ENCODE measurements around the gene FASN.
"Not testable (repeated sequence)": the region's sequence is repeated elsewhere in the genome, so short reads cannot be mapped to it uniquely, and the experiment has no call there.

FASN gene

DNA sequence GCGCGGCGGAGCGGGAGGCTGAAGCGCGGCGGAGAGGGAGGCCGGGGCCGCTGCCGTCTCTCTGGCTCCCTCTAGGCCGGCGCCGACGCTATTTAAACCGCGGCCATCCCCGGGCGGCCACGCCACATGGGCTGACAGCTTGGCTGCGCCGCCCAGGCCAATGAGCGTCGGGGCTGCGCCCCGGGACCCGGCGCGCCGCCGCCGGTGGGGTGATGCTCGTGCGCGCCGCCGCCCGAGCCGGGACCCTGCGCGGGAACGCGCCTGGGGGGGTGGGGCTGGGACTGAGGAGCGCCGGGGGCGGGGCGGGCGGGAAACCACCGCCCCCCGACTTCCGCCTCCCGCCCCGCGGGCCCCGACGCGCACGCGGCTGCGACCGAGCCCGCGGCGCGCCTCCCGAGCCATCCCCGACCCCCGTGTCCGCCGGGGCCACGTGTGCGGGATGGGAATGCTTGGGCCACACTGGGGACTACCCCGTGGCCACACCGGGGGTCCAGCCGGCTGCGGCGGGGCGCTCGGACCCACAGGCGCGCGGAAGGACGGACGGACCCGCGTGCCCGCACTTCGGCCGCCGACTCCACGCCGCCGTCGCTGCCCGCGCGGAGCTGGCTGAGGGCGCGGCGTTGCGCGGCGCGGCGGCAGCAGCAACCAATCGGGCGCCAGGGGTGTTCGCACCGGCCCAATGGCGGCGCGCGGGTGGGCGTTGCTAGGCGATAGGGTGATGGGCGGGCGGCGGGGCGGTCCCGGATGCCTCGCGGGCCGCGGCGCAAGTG lies at the start of gene FASN:
Gene FASN, minus strand, starts transcription at position 68 of the 770 bp plus-strand sequence. CDS start 1,791 bp downstream, outside the sequence.
- DNase-seq (ENCODE audit: low spot score), result peak; percentile 93

DNA sequence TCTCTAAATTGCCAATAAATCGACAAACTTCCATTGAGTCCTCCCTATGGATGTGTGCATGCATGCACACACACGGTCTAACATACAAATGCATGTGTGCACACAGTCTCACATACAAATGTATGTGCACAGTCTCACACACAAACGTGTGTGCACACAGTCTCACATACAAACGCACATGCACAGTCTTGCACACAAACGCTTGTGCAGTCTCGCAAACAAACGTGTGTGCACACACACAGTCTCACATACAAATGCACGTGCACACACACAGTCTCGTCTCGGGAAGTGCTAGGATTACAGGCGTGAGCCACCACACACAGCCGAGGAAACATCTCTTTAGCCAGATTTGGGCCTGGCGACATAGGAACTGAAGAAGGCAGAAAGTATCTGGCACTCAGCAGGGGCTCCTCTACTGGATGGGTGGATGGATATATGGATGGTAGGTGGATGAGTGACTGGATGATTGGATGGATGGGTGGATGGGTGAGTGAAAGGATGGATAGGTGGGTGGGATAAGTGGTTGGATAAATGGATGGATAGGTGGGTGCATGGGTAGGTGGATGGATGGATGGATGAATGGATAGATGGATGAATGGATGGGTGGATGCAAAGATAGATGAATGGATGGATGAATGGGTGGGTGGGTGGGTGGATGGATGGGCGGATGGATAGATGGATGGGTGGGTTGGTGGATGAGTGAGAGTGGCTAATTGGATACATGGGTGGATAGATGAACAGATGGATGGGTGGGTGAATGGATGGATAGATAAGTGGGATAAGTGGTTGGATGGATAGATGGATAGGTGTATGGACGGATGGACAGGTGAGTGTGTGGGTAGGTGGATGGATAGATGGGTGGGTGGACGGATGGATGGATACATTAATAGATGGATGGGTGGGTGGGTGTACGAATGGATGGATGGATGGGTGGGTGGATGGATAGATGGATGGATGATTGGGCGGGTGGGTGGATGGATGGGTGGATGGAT lies 48.9 kb upstream of the FASN start:
- no peak for DNase-seq (ENCODE audit: low spot score)

DNA sequence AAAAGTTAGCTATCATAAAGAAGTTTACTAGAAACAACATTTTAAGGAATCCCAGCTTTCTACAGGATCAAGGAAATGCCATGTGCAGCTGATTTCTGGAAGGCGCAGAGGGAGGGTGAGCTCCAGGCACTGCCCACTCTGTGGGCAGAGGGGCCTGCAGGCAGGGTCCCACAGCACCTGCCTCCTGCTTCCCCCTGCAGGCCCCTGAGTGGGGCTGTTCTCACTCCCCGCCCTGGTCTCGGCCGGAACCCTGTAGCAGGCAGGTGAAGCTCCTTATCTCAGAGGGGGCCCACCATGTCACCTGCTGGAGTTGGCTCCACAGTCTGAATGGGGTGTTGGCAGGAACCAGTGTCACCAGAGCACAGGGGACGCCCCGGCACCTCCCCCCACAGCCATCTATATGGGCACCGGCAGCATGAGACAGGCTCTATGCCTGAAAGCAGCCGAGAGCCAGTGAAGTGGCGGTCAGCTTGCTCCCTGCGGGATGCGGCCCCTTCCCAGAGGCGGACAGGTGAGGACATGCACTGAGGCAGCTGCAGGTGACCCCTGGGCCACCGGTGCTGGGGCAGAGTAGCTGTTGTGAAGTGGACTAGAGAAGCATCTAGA lies 47.6 kb upstream of the FASN start:
- no peak for DNase-seq (ENCODE audit: low spot score)

DNA sequence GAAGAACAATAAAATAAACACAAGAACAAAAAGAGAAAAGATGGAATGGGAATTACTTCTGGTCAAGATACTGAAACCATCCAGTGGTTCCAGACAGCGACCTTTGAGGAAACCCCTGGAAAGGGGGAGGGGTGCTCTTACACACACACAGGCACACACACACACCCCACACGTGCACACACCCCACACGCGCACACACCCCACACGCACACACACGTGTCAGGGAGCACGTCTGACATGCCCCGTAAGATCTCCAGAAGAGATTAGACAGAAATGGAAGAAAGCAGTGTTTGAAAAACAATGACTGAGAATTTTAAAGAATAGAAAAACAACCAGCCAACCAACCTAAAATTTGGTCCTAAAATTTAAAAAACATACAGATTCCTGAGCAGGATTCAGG lies 45.3 kb upstream of the FASN start:
- DNase-seq (ENCODE audit: low spot score), result no peak

DNA sequence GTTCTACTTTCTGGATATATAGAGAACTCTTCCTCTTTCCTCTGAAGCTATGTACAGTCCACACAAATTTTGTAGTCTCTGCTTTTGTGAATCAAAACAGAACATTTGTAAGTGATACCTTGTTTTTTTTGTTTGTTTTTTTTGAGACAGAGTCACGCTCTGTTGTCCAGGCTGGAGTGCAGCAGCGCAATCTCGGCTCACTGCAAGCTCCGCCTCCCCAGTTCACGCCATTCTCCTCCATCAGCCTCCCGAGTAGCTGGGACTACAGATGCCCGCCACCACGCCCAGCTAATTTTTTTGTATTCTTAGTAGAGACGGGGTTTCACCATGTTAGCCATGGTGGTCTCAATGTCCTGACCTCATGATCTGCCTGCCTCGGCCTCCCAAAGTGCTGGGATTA lies 41.9 kb upstream of the FASN start:
- DNase-seq (ENCODE audit: low spot score), result not testable (repeated sequence)

DNA sequence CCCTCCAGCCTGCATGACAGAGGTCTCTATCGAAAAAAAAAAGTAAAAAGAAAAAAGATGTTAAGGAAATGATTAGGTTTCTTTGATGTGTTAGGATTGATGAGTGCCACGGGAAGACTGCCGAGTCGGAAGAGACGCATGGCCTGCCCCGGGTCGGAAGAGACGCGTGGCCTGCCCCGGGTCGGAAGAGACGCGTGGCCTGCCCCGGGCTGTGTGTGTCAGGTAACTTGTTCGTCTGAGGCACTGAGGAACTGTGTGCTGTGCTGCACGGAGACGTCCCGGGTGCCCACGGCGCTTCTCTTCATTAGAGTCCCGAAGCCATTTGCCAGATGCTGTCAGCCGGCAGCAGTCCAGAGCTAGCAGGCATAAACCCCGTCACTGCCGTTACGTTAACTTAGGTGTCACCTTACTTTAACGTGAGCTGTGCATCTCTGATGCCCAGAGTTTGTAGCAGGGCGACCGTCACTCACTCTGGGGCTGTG lies 40.5 kb upstream of the FASN start:
- no peak for DNase-seq (ENCODE audit: low spot score)

DNA sequence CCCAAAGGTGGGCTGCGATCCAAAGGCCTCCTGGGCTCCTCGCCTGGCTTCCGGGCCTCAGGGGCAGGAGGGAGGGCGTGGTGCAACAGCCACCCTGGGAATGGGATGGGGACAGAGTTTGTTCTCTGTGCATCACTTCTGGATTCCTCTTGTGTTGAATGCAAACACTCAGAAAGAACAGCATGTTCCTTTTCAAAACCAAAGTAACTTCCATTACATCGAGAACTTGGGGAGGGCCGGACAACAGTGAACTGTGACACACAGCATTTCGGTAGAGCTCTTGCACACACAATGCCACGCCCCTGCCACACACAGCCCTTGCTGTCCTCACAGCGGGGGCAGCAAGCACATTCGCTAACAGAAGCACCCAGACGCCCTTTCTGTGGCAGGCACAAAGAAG lies 36.1 kb upstream of the FASN start:
- no peak for DNase-seq (ENCODE audit: low spot score)

DNA sequence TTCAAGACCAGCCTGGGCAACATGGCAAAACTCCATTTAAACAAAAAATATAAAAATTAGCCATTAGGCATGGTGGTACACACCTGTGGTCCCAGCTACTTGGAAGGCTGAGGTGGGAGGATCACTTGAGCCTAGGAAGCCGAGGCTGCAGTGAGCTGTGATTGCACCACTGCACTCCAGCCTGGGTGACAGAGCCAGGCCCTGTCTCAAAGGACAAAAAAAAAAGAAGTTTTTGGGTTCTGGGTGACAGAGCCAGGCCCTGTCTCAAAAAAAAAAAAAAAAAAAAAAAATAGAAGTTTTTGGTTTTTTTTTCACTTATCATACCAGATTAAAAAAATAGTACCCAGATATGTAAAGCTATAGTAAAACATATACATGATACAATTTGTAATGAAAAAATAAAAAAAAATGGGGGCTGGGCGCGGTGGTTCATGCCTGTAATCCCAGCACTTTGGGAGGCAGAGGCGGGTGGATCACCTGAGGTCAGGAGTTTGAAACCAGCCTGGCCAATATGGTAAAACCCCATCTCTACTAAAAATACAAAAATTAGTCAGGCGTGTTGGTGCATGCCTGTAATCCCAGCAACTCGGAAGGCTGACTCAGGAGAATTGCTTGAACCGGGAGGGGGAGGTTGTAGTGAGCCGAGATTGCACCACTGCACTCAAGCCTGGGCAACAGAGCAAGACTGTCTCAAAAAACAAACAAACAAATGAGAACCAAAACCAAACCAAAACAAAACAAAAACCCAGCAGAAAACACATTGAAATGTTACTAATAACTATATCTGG lies 35.3 kb upstream of the FASN start:
- not testable (repeated sequence) for DNase-seq (ENCODE audit: low spot score)

DNA sequence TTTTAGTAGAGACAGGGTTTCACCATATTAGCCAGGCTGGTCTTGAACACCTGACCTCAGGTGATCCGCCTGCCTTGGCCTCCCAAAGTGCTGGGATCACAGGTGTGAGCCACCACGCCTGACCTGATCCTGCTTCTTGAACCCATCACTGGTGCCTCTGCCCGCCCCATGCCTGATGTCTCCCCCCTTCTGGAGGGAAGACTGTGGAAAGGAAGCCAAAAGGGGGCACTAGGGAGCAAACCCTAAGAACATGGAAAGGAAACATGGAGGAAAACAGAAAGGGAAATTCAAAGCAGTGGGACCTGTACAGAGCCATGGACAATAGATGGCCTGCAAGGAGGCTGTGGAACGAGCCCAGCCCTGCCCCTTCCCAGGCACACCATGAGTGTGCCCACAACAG lies 31.1 kb upstream of the FASN start:
- DNase-seq (ENCODE audit: low spot score), result no peak

DNA sequence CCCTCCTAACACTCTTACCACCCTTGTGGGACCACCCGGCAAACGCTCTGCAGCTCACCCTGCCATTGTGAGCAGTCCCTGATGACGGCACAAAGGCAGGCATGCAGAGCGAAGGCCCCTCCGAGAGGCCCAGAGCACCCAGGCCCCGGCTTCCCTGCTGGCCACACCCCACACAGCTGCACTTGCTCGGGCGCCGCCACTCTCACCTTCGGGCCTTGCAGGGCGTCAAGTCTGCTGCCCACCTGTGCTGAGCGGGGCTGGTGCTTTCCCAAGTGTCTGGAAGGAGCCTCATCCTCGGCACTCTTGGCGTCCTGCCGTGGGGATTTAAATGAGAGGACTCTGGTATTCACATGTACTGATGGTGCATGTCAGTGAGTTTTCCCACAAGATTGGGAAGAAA lies 30.3 kb upstream of the FASN start:
- no peak for DNase-seq (ENCODE audit: low spot score)

DNA sequence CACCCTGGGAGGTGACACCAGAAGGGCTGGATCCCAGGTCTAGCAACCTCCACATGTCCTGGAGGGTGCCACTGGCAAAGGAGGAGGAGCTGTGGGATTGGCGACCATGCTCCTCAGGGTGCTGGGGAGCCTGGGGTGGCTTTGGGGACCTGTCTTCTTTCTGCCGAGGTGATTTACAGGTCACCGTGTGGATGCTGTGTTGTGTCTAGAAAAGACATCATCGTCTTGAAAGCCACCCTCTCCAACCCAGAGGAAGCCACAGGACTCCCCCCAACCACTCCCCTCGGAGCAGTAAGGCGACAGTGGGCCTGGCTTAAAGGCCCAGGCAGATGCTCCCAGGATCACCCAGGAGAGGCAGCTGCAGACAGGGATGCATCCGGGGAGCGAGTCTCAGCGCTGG lies 29.7 kb upstream of the FASN start:
- no peak for DNase-seq (ENCODE audit: low spot score)

DNA sequence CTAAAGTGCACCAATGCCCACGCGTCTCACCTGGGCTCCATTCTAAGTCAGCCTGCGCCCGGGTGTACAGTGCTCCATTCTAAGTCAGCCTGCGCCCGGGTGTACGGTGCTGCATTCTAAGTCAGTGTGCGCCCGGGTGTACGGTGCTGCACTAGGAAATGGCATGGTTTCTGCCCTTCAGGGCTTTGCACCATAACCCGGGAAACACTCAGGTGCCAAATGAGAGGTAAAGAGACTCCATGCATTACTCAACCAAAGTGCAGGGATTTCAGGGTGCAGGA lies 29.2 kb upstream of the FASN start:
- DNase-seq (ENCODE audit: low spot score), result no peak

DNA sequence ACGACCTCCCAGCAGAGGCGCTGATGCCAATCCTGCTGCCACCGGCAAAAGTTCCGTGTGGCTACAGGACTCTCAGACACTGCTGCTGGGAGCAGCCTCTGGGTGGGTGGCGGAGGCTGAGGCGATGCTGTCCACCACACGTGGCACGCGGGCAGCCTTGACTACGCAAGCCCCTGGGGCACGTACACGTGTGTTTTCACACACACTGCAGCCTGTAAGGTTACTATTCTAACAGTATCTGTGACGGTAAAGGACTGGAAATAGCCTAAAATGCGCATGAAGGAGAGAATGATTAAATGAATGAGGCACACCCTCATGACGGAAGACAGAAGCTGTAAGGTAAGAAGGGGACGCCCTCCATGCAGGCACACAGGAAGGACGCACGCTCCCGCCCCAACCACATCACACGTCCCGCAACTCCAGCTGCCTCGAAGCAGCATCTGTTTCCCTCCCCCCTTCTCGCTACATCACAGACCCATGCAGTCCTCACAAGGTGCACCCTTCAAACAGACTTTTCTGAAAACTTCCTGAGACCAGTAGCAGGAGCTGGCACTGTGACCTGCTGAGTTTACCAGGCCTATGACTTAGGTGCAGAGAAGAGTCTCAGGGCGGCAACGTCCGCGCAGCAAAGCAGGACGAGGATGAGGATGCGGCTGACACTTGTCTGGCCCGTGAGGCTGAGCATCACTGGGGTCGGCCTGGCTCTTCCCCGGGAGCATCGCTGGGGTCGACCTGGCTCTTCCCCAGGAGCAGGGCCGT lies 28.7 kb upstream of the FASN start:
- no peak for DNase-seq (ENCODE audit: low spot score)

DNA sequence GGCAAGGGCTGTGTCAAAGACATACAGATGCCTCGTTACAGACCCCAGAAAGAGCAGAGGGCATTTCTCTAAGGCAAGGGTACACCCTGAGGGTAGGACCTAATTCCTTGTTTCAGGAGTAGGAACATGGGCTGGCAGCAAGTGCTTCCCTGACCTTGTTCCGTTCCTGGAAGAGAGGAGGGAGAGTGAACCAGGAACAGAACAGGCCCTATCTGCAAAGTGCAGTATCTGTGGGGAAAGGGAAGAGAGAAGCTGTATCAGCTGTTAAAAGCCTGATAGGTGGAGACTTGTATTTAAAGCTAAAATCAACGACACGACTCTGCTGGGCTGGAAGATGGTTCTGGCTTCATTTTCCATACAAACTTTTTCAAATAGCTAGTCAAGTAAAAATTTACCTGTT lies 26.1 kb upstream of the FASN start:
- no peak for DNase-seq (ENCODE audit: low spot score)

DNA sequence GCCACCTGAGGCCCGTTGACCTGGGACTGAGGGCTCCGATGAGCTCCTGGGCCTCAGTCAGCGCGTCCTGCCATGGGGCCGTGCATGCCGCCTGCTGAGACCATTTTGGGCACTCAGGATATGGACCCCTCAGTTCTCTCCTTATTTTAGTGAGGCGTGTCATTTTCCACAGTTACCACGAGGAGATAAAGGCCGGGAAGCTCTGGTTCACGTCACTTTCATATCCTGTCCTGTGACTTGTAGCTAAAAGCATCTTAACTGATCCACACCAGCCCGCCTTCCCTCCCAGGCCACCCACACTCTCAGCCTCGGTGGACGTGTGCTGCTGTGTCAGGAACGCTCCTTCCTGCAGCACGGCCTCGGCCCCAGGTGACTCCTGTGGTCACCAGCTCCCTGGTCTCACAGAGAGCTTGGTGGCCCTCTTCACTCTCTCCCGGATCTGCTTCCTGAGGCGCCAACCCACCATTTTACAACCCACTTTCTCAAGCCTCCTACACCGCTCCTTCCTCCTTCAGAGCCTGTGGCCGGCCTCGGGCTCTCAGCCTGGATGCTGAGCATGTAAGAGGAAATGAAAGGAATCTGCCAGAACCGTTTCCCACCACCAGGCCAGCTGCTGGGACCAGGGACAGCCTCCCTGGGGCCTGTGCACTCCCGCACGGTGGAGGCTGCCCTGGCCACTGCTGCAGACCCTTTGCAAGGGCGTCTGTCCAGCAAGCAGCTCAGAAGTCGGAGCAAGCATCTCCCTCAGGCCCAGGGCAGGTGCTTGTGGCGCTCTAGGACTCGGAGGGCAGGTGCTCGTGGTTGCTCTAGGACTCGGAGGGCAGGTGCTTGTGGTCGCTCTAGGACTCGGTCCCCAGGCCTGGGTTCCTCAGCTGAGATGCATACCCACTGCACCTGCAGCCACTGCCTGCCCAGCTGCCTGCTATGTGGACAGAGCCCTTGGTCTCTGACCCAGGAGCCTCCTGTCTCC lies 23.9 kb upstream of the FASN start:
- DNase-seq (ENCODE audit: low spot score), result no peak

DNA sequence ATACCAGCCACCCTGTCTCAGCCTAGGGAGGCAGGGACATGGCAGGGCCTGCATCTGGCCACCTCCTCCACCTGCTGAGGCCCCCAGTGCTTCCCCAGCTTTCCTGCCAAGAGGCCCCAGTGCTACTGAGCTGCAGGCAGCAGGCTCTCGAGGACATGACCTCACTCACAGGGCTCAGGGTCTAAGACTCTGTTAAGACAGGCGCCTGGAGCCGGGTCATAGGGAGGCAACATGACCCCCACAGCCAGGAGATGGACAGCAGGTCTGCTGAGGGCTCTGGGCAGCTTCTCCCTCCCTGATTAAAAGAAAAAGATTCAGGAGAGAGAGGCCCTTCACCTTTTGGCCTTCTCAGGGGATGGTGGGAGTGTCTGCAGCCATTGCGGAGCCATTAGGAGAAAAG lies 23.2 kb upstream of the FASN start:
- no peak for DNase-seq (ENCODE audit: low spot score)

DNA sequence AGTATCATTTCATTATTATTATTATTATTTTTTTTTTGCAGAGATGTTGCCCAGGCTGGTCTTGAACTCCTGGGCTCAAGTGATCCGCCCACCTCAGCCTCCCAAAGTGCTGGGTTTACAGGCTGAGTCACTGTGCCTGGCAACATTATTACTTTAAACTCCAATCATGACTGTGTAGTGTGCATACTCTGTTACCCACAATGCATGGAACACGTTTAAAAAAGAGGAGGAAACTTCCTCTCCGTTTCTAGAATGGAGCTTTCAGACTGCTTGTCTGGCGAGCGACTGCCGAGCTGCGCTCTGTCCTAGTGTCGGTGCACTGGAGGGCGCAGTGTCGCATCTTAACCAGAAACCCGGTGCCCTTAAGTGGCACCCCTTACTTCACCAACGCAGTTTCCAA lies 22.1 kb upstream of the FASN start:
- no peak for DNase-seq (ENCODE audit: low spot score)

DNA sequence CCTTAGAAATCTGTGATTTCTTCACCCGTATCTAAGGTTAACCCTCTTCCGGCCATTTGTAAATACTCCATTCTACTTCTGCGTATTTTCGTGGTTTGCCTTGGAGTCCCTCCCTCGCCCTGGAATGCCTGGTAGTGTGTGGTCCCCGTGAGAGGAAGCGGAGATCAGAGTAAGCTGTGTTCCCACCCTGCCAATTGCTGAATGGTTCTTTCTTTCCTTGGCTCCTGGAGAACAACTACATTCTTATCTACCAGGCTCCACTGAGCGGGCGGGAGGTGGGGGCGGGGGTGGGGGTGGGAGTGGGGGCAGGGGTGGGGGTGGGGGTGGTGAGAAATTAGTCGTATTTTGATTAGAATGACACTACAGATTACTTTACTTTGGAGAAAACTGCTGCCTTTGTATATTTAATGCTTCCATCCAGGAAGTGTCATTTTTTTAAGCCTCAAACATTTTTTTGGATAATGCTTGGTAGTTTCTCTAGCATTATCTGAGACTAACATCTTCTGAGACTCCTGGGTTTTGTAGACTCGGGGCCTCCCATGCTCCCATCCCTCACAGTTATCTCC lies 20.9 kb upstream of the FASN start:
- peak; percentile 81 for DNase-seq (ENCODE audit: low spot score)

DNA sequence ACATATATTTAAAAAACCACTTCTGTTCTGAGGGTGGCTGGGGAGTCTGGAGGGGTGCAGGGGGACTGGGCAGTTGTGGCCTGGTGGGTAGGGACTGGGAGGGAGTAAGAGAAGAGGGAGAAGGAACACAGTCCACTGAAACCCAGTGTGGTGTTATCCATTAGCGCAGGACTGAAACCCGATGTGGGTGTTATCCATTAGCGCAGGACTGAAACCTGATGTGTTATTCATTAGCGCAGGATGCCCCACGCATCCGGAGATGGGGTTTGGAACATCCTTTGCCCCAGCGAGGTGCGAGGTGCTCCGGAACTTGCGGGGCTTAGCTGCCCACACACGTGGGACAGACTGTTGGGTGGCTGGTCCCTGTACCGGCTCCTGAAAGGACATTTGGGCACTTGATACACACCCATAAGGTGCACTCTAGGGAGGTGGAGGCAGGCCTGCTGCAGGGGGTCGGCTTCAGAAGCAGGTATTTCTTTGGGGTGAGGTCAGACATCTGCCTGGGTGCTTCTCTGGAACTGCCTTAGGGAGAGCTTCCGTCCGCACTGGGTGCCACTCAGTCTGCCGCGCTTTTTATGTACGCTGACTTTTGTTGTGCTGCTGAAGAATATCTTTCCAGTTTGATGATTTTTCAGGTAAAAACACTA lies 20.3 kb upstream of the FASN start:
- DNase-seq (ENCODE audit: low spot score), result no peak

Data from SW480 (cell line).